HCT116 (cell line): Measurements from ENCODE around the gene PLEKHM1. TPM values are rescaled to one million over a fixed set of nuclear protein-coding genes. Genes with fewer than 3 reads are reported as not detected.

ENCODE experiments used
- ATAC-seq: fragments of 200-7000 bp; cut with Tn5 transposase; 2 replicates; pipeline ENCODE4 v1.9.1; 2020; ENCODE audit warnings: mild to moderate bottlenecking, moderate library complexity
- BruUV-seq: library from RNA; stranded (reverse); fragments of 400-500 nt; replicated peaks from 2 replicates; lab custom pipeline; 2021; lab: Mats Ljungman, UMichigan
- CTCF ChIA-PET: fragments of 300-600 bp; sonication (Branson Sonifier 250); formaldehyde crosslinking; loops from one replicate; lab custom pipeline; 2021; ENCODE audit warnings: antibody characterized with exemption; lab: Charles Lee
- POLR2A ChIA-PET: fragments of 300-600, 350-600 bp; sonication (Branson Sonifier 250); formaldehyde crosslinking; loops from one replicate; lab custom pipeline; 2021; ENCODE audit warnings: antibody characterized with exemption; lab: Charles Lee
- RAD21 ChIA-PET, 2 experiments: fragments of 300-600 bp; sonication (Branson Sonifier 250); formaldehyde crosslinking; loops; one replicate each; lab custom pipeline; 2023; ENCODE audit warnings: low total read pairs in 2 of 2; ENCODE audit not compliant: uncharacterized antibody in 2 of 2, unreplicated experiment in 2 of 2, low non-redundant PET in 1 of 2; lab: Charles Lee
- DNase-seq: peaks from one replicate; pipeline ENCODE4 v3.0.0-alpha.2; 2010; ENCODE audit warnings: low read depth, low spot score
- H2AFZ ChIP-seq: fragments of 200-600 bp; shearing (Covaris generic), sonication (generic); 2 replicates; pipeline ENCODE4 v1.6.1; 2017; ENCODE audit warnings: low read depth, mixed run types, mixed read lengths, antibody characterized with exemption, low read length; ENCODE audit not compliant: poor library complexity, severe bottlenecking
- H3K27ac ChIP-seq: 2 replicates; pipeline ENCODE4 v1.5.1; 2012; ENCODE audit warnings: low read depth, low read length
- H3K27me3 ChIP-seq: fragments of 200-600 bp; sonication (generic); 2 replicates; pipeline ENCODE4 v1.6.1; 2016; ENCODE audit warnings: mixed run types, low read length, mixed read lengths; ENCODE audit not compliant: insufficient read depth
- H3K36me3 ChIP-seq, 2 experiments: fragments of 200-500 bp in 1 of 2; fragments of 200-600 bp in 1 of 2; sonication (Bioruptor generic) in 1 of 2; sonication (generic) in 1 of 2; 2 replicates each; pipeline versions ENCODE4 v1.5.1 to v1.6.1; 2014 to 2016; ENCODE audit warnings: low read length in 2 of 2, inconsistent platforms in 1 of 2, mixed read lengths in 1 of 2, mixed run types in 1 of 2; ENCODE audit not compliant: insufficient read depth in 2 of 2, control insufficient read depth in 1 of 2
- H3K4me1 ChIP-seq, 2 experiments: fragments of 200-600 bp in 1 of 2; sonication (generic) in 1 of 2; 2 replicates each; pipeline versions ENCODE4 v1.5.1 to v1.6.1; 2012 to 2017; ENCODE audit warnings: low read length in 2 of 2, inconsistent platforms in 1 of 2, mild to moderate bottlenecking in 1 of 2, mixed read lengths in 1 of 2, mixed run types in 1 of 2, moderate library complexity in 1 of 2; ENCODE audit not compliant: insufficient read depth in 2 of 2, control insufficient read depth in 1 of 2
- H3K4me2 ChIP-seq: fragments of 200-600 bp; sonication (generic); 2 replicates; pipeline ENCODE4 v1.6.1; 2017; ENCODE audit warnings: mixed run types, low read length, mixed read lengths
- H3K4me3 ChIP-seq, 2 experiments: fragments of 200-600 bp in 1 of 2; sonication (generic) in 1 of 2; replicated peaks in 1 of 2; 2 replicates each; pipeline ENCODE4 v1.5.1; 2011 to 2016; ENCODE audit warnings: low read length in 2 of 2, control low read depth in 1 of 2, low read depth in 1 of 2, mild to moderate bottlenecking in 1 of 2, mixed read lengths in 1 of 2, mixed run types in 1 of 2
- H3K79me2 ChIP-seq: fragments of 200-600 bp; sonication (generic); 2 replicates; pipeline ENCODE4 v1.6.1; 2017; ENCODE audit warnings: mild to moderate bottlenecking, mixed run types, low read length, moderate library complexity, mixed read lengths; ENCODE audit not compliant: insufficient read depth
- H3K9ac ChIP-seq: fragments of 200-600 bp; sonication (generic); 2 replicates; pipeline ENCODE4 v1.6.1; 2016; ENCODE audit warnings: low read length, mixed read lengths
- H3K9me2 ChIP-seq: fragments of 200-600 bp; sonication (generic), shearing (Covaris generic); 2 replicates; pipeline ENCODE4 v1.6.1; 2017; ENCODE audit warnings: mixed run types, mild to moderate bottlenecking, moderate library complexity; ENCODE audit not compliant: insufficient read depth
- H3K9me3 ChIP-seq, 2 experiments: fragments of 200-500 bp in 1 of 2; fragments of 200-600 bp in 1 of 2; sonication (Bioruptor generic) in 1 of 2; sonication (generic) in 1 of 2; 2 replicates each; pipeline ENCODE4 v1.6.1; 2014 to 2017; ENCODE audit warnings: low read length in 2 of 2, mixed read lengths in 2 of 2, inconsistent platforms in 1 of 2, low read depth in 1 of 2, mild to moderate bottlenecking in 1 of 2, mixed run types in 1 of 2, moderate library complexity in 1 of 2; ENCODE audit not compliant: control insufficient read depth in 1 of 2, insufficient read depth in 1 of 2
- H4K20me1 ChIP-seq: fragments of 200-600 bp; sonication (generic), shearing (Covaris generic); 2 replicates; pipeline ENCODE4 v1.6.1; 2017; ENCODE audit warnings: mixed run types, mild to moderate bottlenecking, moderate library complexity; ENCODE audit not compliant: insufficient read depth
- CBX3 ChIP-seq: IDR thresholded peaks from 2 replicates; pipeline ENCODE4 v1.6.1; 2012; ENCODE audit warnings: low read depth
- CEBPB ChIP-seq: IDR thresholded peaks from 2 replicates; pipeline ENCODE4 v1.6.1; 2012; ENCODE audit warnings: low read depth
- CTCF ChIP-seq, 3 experiments: fragments of 200-600 bp in 1 of 3; sonication (generic) in 1 of 3; IDR thresholded peaks in 2 of 3; conservative IDR thresholded peaks in 1 of 3; 2 replicates each; pipeline ENCODE4 v1.5.1; 2012 to 2017; ENCODE audit warnings: low read depth in 2 of 3, low read length in 2 of 3, antibody characterized with exemption in 1 of 3, borderline replicate concordance in 1 of 3, control low read depth in 1 of 3, mild to moderate bottlenecking in 1 of 3, mixed read lengths in 1 of 3, mixed run types in 1 of 3, moderate library complexity in 1 of 3; ENCODE audit not compliant: insufficient read depth in 1 of 3
- ELF1 ChIP-seq: IDR thresholded peaks from 2 replicates; pipeline ENCODE4 v1.6.1; 2012; ENCODE audit warnings: low read depth, borderline replicate concordance
- EZH2 ChIP-seq: fragments of 200-600 bp; sonication (generic); IDR thresholded peaks from 2 replicates; pipeline ENCODE4 v1.6.1; 2017; ENCODE audit warnings: antibody characterized with exemption, mixed run types
- JUND ChIP-seq: IDR thresholded peaks from 2 replicates; pipeline ENCODE4 v1.6.1; 2012
- MAX ChIP-seq: IDR thresholded peaks from 2 replicates; pipeline ENCODE4 v1.6.1; 2012
- POLR2A ChIP-seq: IDR thresholded peaks from 2 replicates; pipeline ENCODE4 v1.7.0; 2011; ENCODE audit warnings: borderline replicate concordance; ENCODE audit not compliant: insufficient read depth, insufficient read length; ENCODE audit errors: extremely low read depth
- REST ChIP-seq: IDR thresholded peaks from 2 replicates; pipeline ENCODE4 v1.6.1; 2012; ENCODE audit warnings: low read depth
- SIN3A ChIP-seq: IDR thresholded peaks from 2 replicates; pipeline ENCODE4 v1.6.1; 2012; ENCODE audit warnings: low read depth
- ZBTB33 ChIP-seq: IDR thresholded peaks from 2 replicates; pipeline ENCODE4 v1.6.1; 2011; ENCODE audit warnings: mild to moderate bottlenecking, low read length, moderate library complexity; ENCODE audit not compliant: insufficient replicate concordance; ENCODE audit errors: extremely low read depth
- ZFX ChIP-seq: fragments of 450-650 bp; IDR thresholded peaks from 2 replicates; pipeline ENCODE4 v1.6.1; 2017
- ZNF274 ChIP-seq: fragments of 200-500 bp; sonication (Bioruptor generic); IDR thresholded peaks from 2 replicates; pipeline ENCODE4 v1.6.1; 2014; ENCODE audit warnings: mild to moderate bottlenecking, low read depth, low read length, inconsistent platforms
- intact Hi-C: fragments of 100-400 bp; cut with micrococcal nuclease; formaldehyde crosslinking; loops from 2 replicates; pipeline ENCODE4 v1.10.0; 2022
- total RNA-seq: library from RNA; stranded (reverse); gene quantifications from one replicate; pipeline ENCODE4 v1.2.1, GENCODE V29; 2021; ENCODE audit not compliant: unreplicated experiment
- TF ChIP-seq, protein P1 (sequence below): IDR thresholded peaks from 2 replicates; pipeline ENCODE4 v1.6.1; 2012

Gene PLEKHM1
- total RNA-seq, 1 experiment from 2014 or later = 32.8 TPM

GRCh38 chr17:45391918-45392317 lies 98.6 kb downstream of the PLEKHM1 start:
- BruUV-seq = no TSS peak
- no peaks in the 10 kb centered on the region for H4K20me1 ChIP-seq
- no peak overlapping the region for H3K27ac ChIP-seq
- H2AFZ ChIP-seq = no peak overlapping the region
- H3K4me2 ChIP-seq = no peak overlapping the region
- no peaks in the 10 kb centered on the region for H3K79me2 ChIP-seq
- H3K27me3 ChIP-seq = no peaks in the 10 kb centered on the region
- CTCF ChIA-PET = interaction anchor here (1.1 to 9.5 kb wide), 2 partner anchors 34 to 440 kb away, joined by 3 to 58 read pairs; no protein-coding TSS in a partner anchor
- peaks cover 0 to 7% of the 10 kb centered on the region in 2 experiments; a peak in 1 of 4 replicates for H3K36me3 ChIP-seq
- TF ChIP-seq ELF1 (no peak), POLR2A (no peak), JUND (no peak), ZNF274 (no peak), ZBTB33 (no peak), EZH2 (no peak), REST (no peak), CEBPB (no peak), ZFX (no peak), CTCF (IDR thresholded peaks at IDR 0.05 in 2 of 3, conservative IDR thresholded peaks at IDR 0.05 in 1 of 3; ENCODE audit: borderline replicate concordance in 1 of 3, insufficient read depth in 1 of 3, low read depth in 2 of 3, low read length in 2 of 3) (no peak), MAX (no peak), CBX3 (no peak), SIN3A (no peak)
- TF ChIP-seq, protein P1, sequence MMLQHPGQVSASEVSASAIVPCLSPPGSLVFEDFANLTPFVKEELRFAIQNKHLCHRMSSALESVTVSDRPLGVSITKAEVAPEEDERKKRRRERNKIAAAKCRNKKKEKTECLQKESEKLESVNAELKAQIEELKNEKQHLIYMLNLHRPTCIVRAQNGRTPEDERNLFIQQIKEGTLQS = no peak
- ATAC-seq = no peak
- no peak for DNase-seq
- POLR2A ChIA-PET = interaction anchor here (1.0 to 1.8 kb wide), 3 partner anchors 18 to 34 kb away, joined by 3 to 5 read pairs (median 3); no protein-coding TSS in a partner anchor
- H3K4me1 ChIP-seq = peaks cover 0 to 20% of the 10 kb centered on the region in 2 experiments; a peak in 2 of 4 replicates
- H3K9me3 ChIP-seq = no peaks in the 10 kb centered on the region
- H3K4me3 ChIP-seq = no peak overlapping the region
- no peak overlapping the region for H3K9ac ChIP-seq
- intact Hi-C loops = no loop called here
- H3K9me2 ChIP-seq = no peaks in the 10 kb centered on the region
- RAD21 ChIA-PET = interaction anchor here in 1 of 2 experiments (0.7 kb wide), 1 partner anchor 178 kb away, joined by 6 read pairs; no protein-coding TSS in a partner anchor
